HepG2 (cell line): ENCODE results near the gene ABCB6. TPM values are rescaled to one million over a fixed set of nuclear protein-coding genes. Genes with fewer than 3 reads are reported as not detected.
A peak's percentile ranks its signal among the peaks of the same experiment; 100 is the strongest.

ENCODE experiments used
- DBP ChIP-seq: sonication (generic); formaldehyde crosslinking; IDR thresholded peaks from 2 replicates; pipeline ENCODE4 v1.4.0; 2020; ENCODE audit warnings: missing genetic modification reagents; ENCODE audit errors: not compliant biosample characterization
- IKZF1 ChIP-seq: fragments of 450-650 bp; IDR thresholded peaks from 2 replicates; pipeline ENCODE4 v1.7.1; 2016
- IKZF5 ChIP-seq: IDR thresholded peaks from 2 replicates; pipeline ENCODE4 v1.6.1; 2018; ENCODE audit warnings: missing genetic modification reagents, mild to moderate bottlenecking, missing compliant biosample characterization
- MEIS1 ChIP-seq: sonication (generic); formaldehyde crosslinking; IDR thresholded peaks from 2 replicates; pipeline ENCODE4 v1.9.0; 2021; ENCODE audit warnings: mild to moderate bottlenecking, missing genetic modification reagents, moderate library complexity, borderline replicate concordance
- NCOA2 ChIP-seq: sonication (generic); formaldehyde crosslinking; IDR thresholded peaks from 2 replicates; pipeline ENCODE4 v1.8.0; 2022; ENCODE audit warnings: inconsistent platforms
- NFIB ChIP-seq: sonication (generic); formaldehyde crosslinking; IDR thresholded peaks from 2 replicates; pipeline ENCODE4 v1.9.0; 2021; ENCODE audit warnings: missing genetic modification reagents, mild to moderate bottlenecking, borderline replicate concordance
- NR2F1 ChIP-seq, 2 experiments: fragments of 450-650 bp in 1 of 2; formaldehyde crosslinking in 1 of 2; IDR thresholded peaks; 2 replicates each; pipeline versions ENCODE4 v1.5.0 to v1.6.1; 2016 to 2020; ENCODE audit warnings: mild to moderate bottlenecking in 1 of 2, missing compliant biosample characterization in 1 of 2, missing genetic modification reagents in 1 of 2, moderate library complexity in 1 of 2
- PRDM15 ChIP-seq: sonication (generic); formaldehyde crosslinking; IDR thresholded peaks from 2 replicates; pipeline ENCODE4 v1.4.0; 2020; ENCODE audit warnings: missing genetic modification reagents
- REXO4 ChIP-seq: sonication (generic); formaldehyde crosslinking; IDR thresholded peaks from 2 replicates; pipeline ENCODE4 v1.8.0; 2022; ENCODE audit warnings: missing genetic modification reagents, mild to moderate bottlenecking, borderline replicate concordance
- RFXAP ChIP-seq: sonication (generic); formaldehyde crosslinking; IDR thresholded peaks from 2 replicates; pipeline ENCODE4 v1.4.0; 2020; ENCODE audit warnings: missing genetic modification reagents, borderline replicate concordance
- RNF2 ChIP-seq: fragments of 450-650 bp; conservative IDR thresholded peaks from 2 replicates; pipeline ENCODE4 v1.6.1; 2016; ENCODE audit warnings: low read depth
- SATB2 ChIP-seq: sonication (generic); formaldehyde crosslinking; IDR thresholded peaks from 2 replicates; pipeline ENCODE4 v1.5.0; 2020; ENCODE audit warnings: missing genetic modification reagents
- U2AF2 ChIP-seq: fragments of 200-400 bp; formaldehyde crosslinking; IDR thresholded peaks from 2 replicates; pipeline ENCODE4 v1.6.1; 2017; ENCODE audit warnings: low read depth, mild to moderate bottlenecking, low read length
- ZBTB34 ChIP-seq: sonication (generic); formaldehyde crosslinking; IDR thresholded peaks from 2 replicates; pipeline ENCODE4 v1.8.0; 2022; ENCODE audit warnings: mild to moderate bottlenecking, missing genetic modification reagents
- ZFX ChIP-seq: sonication (generic); formaldehyde crosslinking; IDR thresholded peaks from 2 replicates; pipeline ENCODE4 v1.4.0; 2020; ENCODE audit warnings: mild to moderate bottlenecking, low read depth, missing genetic modification reagents, moderate library complexity
- ZNF230 ChIP-seq: sonication (generic); formaldehyde crosslinking; IDR thresholded peaks from 2 replicates; pipeline ENCODE4 v1.4.0; 2020; ENCODE audit warnings: mild to moderate bottlenecking, missing genetic modification reagents
- ZNF234 ChIP-seq: sonication (generic); formaldehyde crosslinking; conservative IDR thresholded peaks from 2 replicates; pipeline ENCODE4 v1.5.1; 2020; ENCODE audit warnings: mild to moderate bottlenecking, missing genetic modification reagents
- ZNF235 ChIP-seq: sonication (generic); formaldehyde crosslinking; IDR thresholded peaks from 2 replicates; pipeline ENCODE4 v1.8.1; 2023; ENCODE audit warnings: mild to moderate bottlenecking, missing genetic modification reagents, borderline replicate concordance
- ZNF382 ChIP-seq: sonication (generic); formaldehyde crosslinking; IDR thresholded peaks from 2 replicates; pipeline ENCODE4 v1.5.0; 2020; ENCODE audit warnings: missing genetic modification reagents, mild to moderate bottlenecking, borderline replicate concordance
- ZNF564 ChIP-seq: sonication (generic); formaldehyde crosslinking; IDR thresholded peaks from 2 replicates; pipeline ENCODE4 v1.8.1; 2023; ENCODE audit warnings: mild to moderate bottlenecking, missing genetic modification reagents
- ZNF670 ChIP-seq: sonication (generic); formaldehyde crosslinking; IDR thresholded peaks from 2 replicates; pipeline ENCODE4 v1.8.0; 2022; ENCODE audit warnings: mild to moderate bottlenecking, missing genetic modification reagents, borderline replicate concordance
- ZNF746 ChIP-seq: sonication (generic); formaldehyde crosslinking; IDR thresholded peaks from 2 replicates; pipeline ENCODE4 v1.8.0; 2022; ENCODE audit warnings: mild to moderate bottlenecking, missing genetic modification reagents
- polyA plus RNA-seq, 8 experiments: library from polyadenylated mRNA; depleted of rRNA in 3 of 8; stranded (reverse) in 7 of 8; unstranded in 1 of 8; fragments of >200 nt; fragmentation: Illumina TruSeq in 4 of 8; extraction: Trizol in 4 of 8; gene quantifications; 2 replicates each; pipeline versions ENCODE4 v1.2.1 to v1.2.3, GENCODE V29; 2011 to 2016; ENCODE audit warnings: low read depth in 4 of 8, missing spikeins in 1 of 8, mixed read lengths in 1 of 8; ENCODE audit not compliant: insufficient read depth in 1 of 8
- total RNA-seq, 5 experiments: library from RNA; depleted of rRNA; stranded (reverse); fragments of >200 nt; fragmentation: Illumina TruSeq; extraction: Trizol; gene quantifications; 2 replicates each; pipeline ENCODE4 v1.2.3, GENCODE V29; 2016; ENCODE audit warnings: low read depth in 1 of 5

Gene ABCB6
- total and polyA plus RNA-seq, 2 of the 13 experiments (the other 11 are each of a cell fraction or from before 2014, with no cell fraction given), result 91.1 to 137 TPM

- TF ChIP-seq U2AF2, result peak; percentile 80; the same call in 1 of the 2 replicates
- TF ChIP-seq RNF2, result peak; percentile 88; the same call in 1 of the 2 replicates
- TF ChIP-seq MEIS1 (CRISPR knock-in tag), result peak; percentile 97
- TF ChIP-seq DBP, result peak; percentile 12
- TF ChIP-seq IKZF5 (CRISPR knock-in tag), result peak; percentile 94
- TF ChIP-seq NCOA2 (CRISPR knock-in tag), result peak; percentile 58; the same call in 1 of the 2 replicates
- peak; percentile 58; the same call in 1 of the 2 replicates for TF ChIP-seq ZNF746 (CRISPR knock-in tag)
- TF ChIP-seq IKZF1, result no peak
- peak; percentile 100 for TF ChIP-seq ZNF230 (CRISPR knock-in tag)
- TF ChIP-seq RFXAP (CRISPR knock-in tag), result peak; percentile 96
- TF ChIP-seq NR2F1 (CRISPR knock-in tag; IDR thresholded peaks at IDR 0.05), result no peak; a peak in 1 of 4 replicates
- no peak for TF ChIP-seq PRDM15
- TF ChIP-seq ZNF234 (CRISPR knock-in tag), result no peak
- TF ChIP-seq ZBTB34 (CRISPR knock-in tag), result peak; percentile 94; the same call in 1 of the 2 replicates
- peak; percentile 98 for TF ChIP-seq ZFX (CRISPR knock-in tag)
- no peak for TF ChIP-seq ZNF382
- TF ChIP-seq ZNF235 (CRISPR knock-in tag), result peak; percentile 99
- TF ChIP-seq NFIB (CRISPR knock-in tag), result no peak
- TF ChIP-seq ZNF564 (CRISPR knock-in tag), result peak; percentile 88; the same call in 1 of the 2 replicates
- TF ChIP-seq SATB2 (CRISPR knock-in tag), result peak; percentile 90; the same call in 1 of the 2 replicates
- TF ChIP-seq ZNF670, result no peak
- no peak for TF ChIP-seq REXO4 (CRISPR knock-in tag)
These were observed at the start of gene ABCB6 (continued) for GRCh38 chr2:219218732-219219701.
